ENCODE results near the gene SLC10A3. TPM values are rescaled to one million over a fixed set of nuclear protein-coding genes. Genes with fewer than 3 reads are reported as not detected.

Gene SLC10A3
- total and polyA plus RNA-seq, 10 of the 15 experiments (the other 5 are each of a cell fraction or from before 2014, with no cell fraction given), result 1.7 to 23.5 (median 11.0) TPM

GRCh38 chrX:154484255-154485149 is 5.9 kb downstream of the SLC10A3 start (continued):
- no peak for TF ChIP-seq CUX1 (IDR thresholded peaks at IDR 0.05; ENCODE audit: insufficient replicate concordance, low read depth, low read length)

GRCh38 chrX:154483325-154483724 is 7.1 kb downstream of the SLC10A3 start:
- intact Hi-C loops (cut with micrococcal nuclease; ENCODE audit: unreplicated experiment), result no loop called here
- Histone ChIP-seq H3K4me3 (no peak overlapping the region), H3K79me2 (ENCODE audit: control insufficient read depth, insufficient read depth, low read length) (peaks cover 16% of the 10 kb centered on the region), H3K27ac (ENCODE audit: control insufficient read depth, insufficient read depth) (no peak overlapping the region), H3K27me3 (replicated peaks in 1 of 2; ENCODE audit: control insufficient read depth in 2 of 2, insufficient read depth in 2 of 2, low read length in 1 of 2) (no peaks in the 10 kb centered on the region), H3K4me2 (ENCODE audit: control insufficient read depth, insufficient read depth) (no peak overlapping the region), H3K9me3 (replicated peaks; ENCODE audit: control insufficient read depth, insufficient read depth, low read length) (no peaks in the 10 kb centered on the region; the same call in 2 of the 3 replicates), H3K9ac (ENCODE audit: control insufficient read depth, insufficient read depth, low read length) (no peak overlapping the region), H4K20me1 (ENCODE audit: control insufficient read depth, insufficient read depth) (no peaks in the 10 kb centered on the region), H3K4me1 (ENCODE audit: control insufficient read depth, insufficient read depth, low read length) (peaks cover 8% of the 10 kb centered on the region; the same call in 1 of the 2 replicates), H3K36me3 (ENCODE audit: control insufficient read depth in 2 of 2, insufficient read depth in 2 of 2, low read length in 1 of 2) (peaks cover 0 to 2% of the 10 kb centered on the region in 2 experiments; a peak in 2 of 4 replicates), H2AFZ (ENCODE audit: control insufficient read depth, low read depth, low read length) (no peak overlapping the region)
- ChIA-PET SMC1A (ENCODE audit: uncharacterized antibody, unreplicated experiment) (no interaction called here), CTCF (no interaction called here), RAD21 (ENCODE audit: unreplicated experiment) (interaction anchor here (1.2 kb wide), 1 partner anchor 32 kb away, joined by 4 read pairs; no protein-coding TSS in a partner anchor), POLR2A (interaction anchor here (1.6 kb wide), 1 partner anchor 71 kb away, joined by 4 read pairs; no protein-coding TSS in a partner anchor)
- peak; percentile 45; the same call in 1 of the 2 replicates for TF ChIP-seq POLR2AphosphoS2 (IDR thresholded peaks at IDR 0.05; ENCODE audit: low read depth, low read length)
- no peak for TF ChIP-seq SMAD1 (IDR thresholded peaks at IDR 0.05; ENCODE audit: low read depth, partially characterized antibody)
- 49% methylated on average over 7 of the region's 7 CpGs for WGBS (ENCODE audit: insufficient coverage, insufficient replicate concordance, low lambda C conversion rate, missing lambda C conversion rate)
- in situ Hi-C loops (cut with MboI), result no loop called here
- no TSS peak for BruUV-seq (replicated peaks)
- DNase-seq (ENCODE audit: low read depth, low spot score) (no peak), FAIRE-seq (no peak), ATAC-seq (no peak)

Data from GM12878 (cell line).